SK-N-SH (cell line): ENCODE measurements around the gene CATSPER3. TPM values are rescaled to one million over a fixed set of nuclear protein-coding genes. Genes with fewer than 3 reads are reported as not detected.

Experiments used
- CTCF ChIA-PET: fragments of 300-600, 350-600 bp; formaldehyde crosslinking; extraction: SDS; loops from one replicate; lab custom pipeline; 2021; lab: Yijun Ruan, JAX
- POLR2A ChIA-PET: fragments of 350-600 bp; sonication (Branson Sonifier 250); formaldehyde crosslinking; extraction: SDS; loops from one replicate; lab custom pipeline; 2020; ENCODE audit warnings: antibody characterized with exemption, inconsistent platforms; lab: Yijun Ruan, JAX
- DNase-seq: peaks from one replicate; pipeline ENCODE4 v3.0.0; 2012
- H2AFZ ChIP-seq: fragments of 200-600 bp; sonication (generic); 2 replicates; pipeline ENCODE4 v1.8.1; 2016; ENCODE audit warnings: antibody characterized with exemption, mild to moderate bottlenecking, low read depth
- H3F3A ChIP-seq: fragments of 200-600 bp; sonication (generic); replicated peaks from 2 replicates; pipeline ENCODE3; 2016; ENCODE audit warnings: antibody characterized with exemption, mild to moderate bottlenecking; ENCODE audit not compliant: insufficient read depth
- H3K27ac ChIP-seq, 2 experiments: fragments of 200-500 bp in 1 of 2; fragments of 200-600 bp in 1 of 2; sonication (Bioruptor generic) in 1 of 2; sonication (generic), shearing (Covaris generic) in 1 of 2; 2 replicates each; pipeline versions ENCODE4 v1.5.1 to v1.6.1; 2014 to 2016; ENCODE audit warnings: low read depth in 2 of 2, inconsistent platforms in 1 of 2, low read length in 1 of 2, mild to moderate bottlenecking in 1 of 2, mixed read lengths in 1 of 2
- H3K27me3 ChIP-seq: fragments of 200-600 bp; sonication (generic), shearing (Covaris generic); 2 replicates; pipeline ENCODE4 v1.6.1; 2016; ENCODE audit warnings: mixed run types; ENCODE audit not compliant: insufficient read depth
- H3K36me3 ChIP-seq, 2 experiments: fragments of 200-500 bp in 1 of 2; fragments of 200-600 bp in 1 of 2; sonication (Bioruptor generic) in 1 of 2; sonication (generic) in 1 of 2; replicated peaks in 1 of 2; 2 replicates each; pipeline versions ENCODE3 to v1.5.1; 2014 to 2016; ENCODE audit warnings: low read length in 1 of 2, mild to moderate bottlenecking in 1 of 2; ENCODE audit not compliant: insufficient read depth in 2 of 2, control insufficient read depth in 1 of 2
- H3K4me1 ChIP-seq, 2 experiments: fragments of 200-500 bp in 1 of 2; fragments of 200-600 bp in 1 of 2; sonication (Bioruptor generic) in 1 of 2; sonication (generic), shearing (Covaris generic) in 1 of 2; 2 replicates each; pipeline versions ENCODE4 v1.5.1 to v1.6.1; 2014 to 2016; ENCODE audit warnings: low read depth in 1 of 2, low read length in 1 of 2, mixed run types in 1 of 2; ENCODE audit not compliant: insufficient read depth in 2 of 2, control insufficient read depth in 1 of 2
- H3K4me2 ChIP-seq: fragments of 200-600 bp; sonication (generic), shearing (Covaris generic); 2 replicates; pipeline ENCODE4 v1.6.1; 2017; ENCODE audit warnings: mixed run types
- H3K4me3 ChIP-seq, 2 experiments: fragments of 200-500 bp in 1 of 2; fragments of 200-600 bp in 1 of 2; sonication (Bioruptor generic) in 1 of 2; sonication (generic), shearing (Covaris generic) in 1 of 2; 2 replicates each; pipeline versions ENCODE4 v1.5.1 to v1.8.1; 2014 to 2016; ENCODE audit warnings: low read depth in 2 of 2, inconsistent platforms in 1 of 2, low read length in 1 of 2, mild to moderate bottlenecking in 1 of 2, mixed read lengths in 1 of 2, moderate library complexity in 1 of 2
- H3K79me2 ChIP-seq: fragments of 200-600 bp; sonication (generic); 2 replicates; pipeline ENCODE4 v1.8.1; 2017; ENCODE audit warnings: mild to moderate bottlenecking; ENCODE audit not compliant: insufficient read depth
- H3K9ac ChIP-seq: fragments of 200-600 bp; sonication (generic); 2 replicates; pipeline ENCODE4 v1.6.1; 2017; ENCODE audit warnings: mixed run types
- H3K9me2 ChIP-seq: fragments of 200-600 bp; sonication (generic); 2 replicates; pipeline ENCODE4 v1.6.1; 2017; ENCODE audit warnings: mixed run types
- H3K9me3 ChIP-seq: fragments of 200-600 bp; sonication (generic); 2 replicates; pipeline ENCODE4 v1.6.1; 2017; ENCODE audit warnings: mixed run types, mild to moderate bottlenecking, moderate library complexity
- H4K20me1 ChIP-seq: fragments of 200-600 bp; sonication (generic); 2 replicates; pipeline ENCODE4 v1.6.1; 2017; ENCODE audit warnings: mild to moderate bottlenecking, mixed run types; ENCODE audit not compliant: insufficient read depth
- CHD2 ChIP-seq: fragments of 150-350 bp; IDR thresholded peaks from 2 replicates; pipeline ENCODE4 v1.6.1; 2018; ENCODE audit warnings: low read length; ENCODE audit not compliant: partially characterized antibody
- CTCF ChIP-seq: fragments of 200-600 bp; sonication (generic); IDR thresholded peaks from 2 replicates; pipeline ENCODE4 v1.6.1; 2017; ENCODE audit warnings: antibody characterized with exemption, mild to moderate bottlenecking, moderate library complexity
- EZH2phosphoT487 ChIP-seq: fragments of 200-600 bp; sonication (generic); IDR thresholded peaks from 2 replicates; pipeline ENCODE4 v1.6.1; 2017; ENCODE audit warnings: low read depth, mixed run types, mild to moderate bottlenecking, antibody characterized with exemption, moderate library complexity, borderline replicate concordance
- FOXM1 ChIP-seq: IDR thresholded peaks from 2 replicates; pipeline ENCODE4 v1.4.0; 2012; ENCODE audit warnings: low read depth, mild to moderate bottlenecking
- GABPA ChIP-seq: IDR thresholded peaks from 2 replicates; pipeline ENCODE4 v1.4.0; 2012; ENCODE audit warnings: low read depth, mild to moderate bottlenecking
- IRF3 ChIP-seq: fragments of 150-350 bp; IDR thresholded peaks from 2 replicates; pipeline ENCODE4 v1.6.1; 2016; ENCODE audit warnings: mild to moderate bottlenecking, low read depth, low read length
- MAX ChIP-seq: IDR thresholded peaks from 2 replicates; pipeline ENCODE4 v1.4.0; 2012; ENCODE audit warnings: low read depth
- MEF2A ChIP-seq: IDR thresholded peaks from 2 replicates; pipeline ENCODE4 v1.4.0; 2012; ENCODE audit warnings: low read depth, borderline replicate concordance
- MXI1 ChIP-seq: IDR thresholded peaks from 2 replicates; pipeline ENCODE4 v1.6.1; 2012; ENCODE audit warnings: mild to moderate bottlenecking, low read depth, low read length, improper control_type of control experiment
- NFIC ChIP-seq: IDR thresholded peaks from 2 replicates; pipeline ENCODE4 v1.4.0; 2012; ENCODE audit warnings: borderline replicate concordance
- NRF1 ChIP-seq: IDR thresholded peaks from 2 replicates; pipeline ENCODE4 v1.6.1; 2012; ENCODE audit warnings: low read depth, mild to moderate bottlenecking, low read length
- RAD21 ChIP-seq: IDR thresholded peaks from 2 replicates; pipeline ENCODE4 v1.6.1; 2012; ENCODE audit warnings: mild to moderate bottlenecking, low read length
- RCOR1 ChIP-seq: fragments of 150-350 bp; IDR thresholded peaks from 2 replicates; pipeline ENCODE4 v1.6.1; 2017; ENCODE audit warnings: antibody characterized with exemption, low read length
- TAF1 ChIP-seq: IDR thresholded peaks from 2 replicates; pipeline ENCODE4 v1.6.1; 2012; ENCODE audit warnings: low read depth, mild to moderate bottlenecking, low read length, moderate library complexity, borderline replicate concordance
- TEAD4 ChIP-seq: IDR thresholded peaks from 2 replicates; pipeline ENCODE4 v1.4.0; 2012; ENCODE audit warnings: mild to moderate bottlenecking, borderline replicate concordance; ENCODE audit not compliant: insufficient read depth
- USF1 ChIP-seq: IDR thresholded peaks from 2 replicates; pipeline ENCODE4 v1.4.0; 2012; ENCODE audit warnings: low read depth, borderline replicate concordance
- USF2 ChIP-seq: fragments of 150-350 bp; IDR thresholded peaks from 2 replicates; pipeline ENCODE4 v1.6.1; 2017; ENCODE audit warnings: antibody characterized with exemption, low read length, low read depth, borderline replicate concordance
- WGBS: methylation state at CpG from one replicate; pipeline ENCODE4 v1.1.6; 2017; ENCODE audit warnings: low lambda C conversion rate; 5-methylcytosine and 5-hydroxymethylcytosine counted together
- polyA plus RNA-seq, 3 experiments: library from polyadenylated mRNA; depleted of rRNA; stranded (reverse); fragments of >200 nt; gene quantifications; 2 replicates each; pipeline ENCODE4 v1.2.3, GENCODE V29; 2012

Gene CATSPER3
- polyA plus RNA-seq, 1 of the 3 experiments (the other 2 are of a cell fraction), result 0.26 TPM

- no peaks in the 10 kb centered on the region for H3F3A ChIP-seq
- ChIA-PET POLR2A (no interaction called here), CTCF (interaction anchor here (0.7 to 1.7 kb wide), 6 partner anchors 10 to 406 kb away, joined by 3 to 8 read pairs (median 3); no protein-coding TSS in a partner anchor)
- H3K27ac ChIP-seq, result no peak overlapping the region
- H2AFZ ChIP-seq, result no peak overlapping the region
- no peak overlapping the region for H3K4me2 ChIP-seq
- peaks cover 13% of the 10 kb centered on the region for H3K27me3 ChIP-seq
- H3K79me2 ChIP-seq, result no peaks in the 10 kb centered on the region
- no peak for DNase-seq
- H3K36me3 ChIP-seq, result no peaks in the 10 kb centered on the region
- no peaks in the 10 kb centered on the region for H3K9me2 ChIP-seq
- H3K9me3 ChIP-seq, result no peaks in the 10 kb centered on the region
- H4K20me1 ChIP-seq, result no peaks in the 10 kb centered on the region
- H3K9ac ChIP-seq, result no peak overlapping the region
- TF ChIP-seq GABPA, result no peak
- no peak for TF ChIP-seq TEAD4
- TF ChIP-seq, all 33 proteins: peak for 0
- Histone ChIP-seq H3K4me1 (no peaks in the 10 kb centered on the region; a peak in 1 of 4 replicates), H3K4me3 (no peak overlapping the region)
- 14% methylated on average over 1 of the region's 3 CpGs for WGBS
These were observed 92.3 kb downstream of the CATSPER3 start for GRCh38 chr5:135060021-135060420.

- H3K4me3 ChIP-seq, result no peak overlapping the region
- TF ChIP-seq CHD2 (no peak), IRF3 (no peak), RCOR1 (no peak), TAF1 (no peak), NFIC (no peak), NRF1 (no peak), USF1 (no peak), FOXM1 (no peak), USF2 (no peak), EZH2phosphoT487 (no peak), RAD21 (no peak), MAX (no peak), MEF2A (no peak), CTCF (no peak), MXI1 (no peak)
- TF ChIP-seq, all 33 proteins: peak for 0
- Histone ChIP-seq H3K27me3 (peaks cover 4% of the 10 kb centered on the region), H3K9ac (no peak overlapping the region), H3K4me1 (no peaks in the 10 kb centered on the region; a peak in 1 of 4 replicates), H3K36me3 (no peaks in the 10 kb centered on the region), H3F3A (no peaks in the 10 kb centered on the region), H3K9me3 (no peaks in the 10 kb centered on the region), H2AFZ (no peak overlapping the region), H4K20me1 (no peaks in the 10 kb centered on the region), H3K9me2 (no peaks in the 10 kb centered on the region), H3K27ac (no peak overlapping the region), H3K79me2 (no peaks in the 10 kb centered on the region), H3K4me2 (no peak overlapping the region)
- CTCF ChIA-PET, result interaction anchor here (0.8 to 1.7 kb wide), 6 partner anchors 10 to 405 kb away, joined by 3 to 8 read pairs (median 3); no protein-coding TSS in a partner anchor
- no peak for DNase-seq
- WGBS, result 37% methylated on average over 6 of the region's 6 CpGs
- POLR2A ChIA-PET, result no interaction called here
These were observed 93.3 kb downstream of the CATSPER3 start for GRCh38 chr5:135061001-135061400.
